GM21360 (cell line): ENCODE data around the gene INSIG1.

ENCODE experiments used
- ATAC-seq: cut with Tn5 transposase; IDR thresholded peaks from one replicate; pipeline ENCODE4 v1.9.1; 2021; ENCODE audit warnings: mild to moderate bottlenecking, moderate library complexity; ENCODE audit not compliant: unreplicated experiment

The INSIG1 gene

GRCh38 chr7:155265961-155266360 lies 31.7 kb upstream of the INSIG1 start:
- no peak for ATAC-seq

- ATAC-seq: no peak
Measured at GRCh38 chr7:155266440-155266839, 31.2 kb upstream of the INSIG1 start.

- no peak for ATAC-seq
Measured at GRCh38 chr7:155267023-155267422, 30.7 kb upstream of the INSIG1 start.

- ATAC-seq: no peak
Measured at GRCh38 chr7:155267436-155267835, 30.2 kb upstream of the INSIG1 start.

- no peak for ATAC-seq
Measured at GRCh38 chr7:155268211-155268610, 29.5 kb upstream of the INSIG1 start.

GRCh38 chr7:155268921-155269650 lies 28.6 kb upstream of the INSIG1 start:
- ATAC-seq: no peak

- no peak for ATAC-seq
Measured at GRCh38 chr7:155269766-155270585, 27.7 kb upstream of the INSIG1 start.

- no peak for ATAC-seq
Measured at GRCh38 chr7:155270861-155271260, 26.8 kb upstream of the INSIG1 start.

- ATAC-seq: no peak
Measured at GRCh38 chr7:155274633-155275355, 22.9 kb upstream of the INSIG1 start.

GRCh38 chr7:155276042-155276799 lies 21.5 kb upstream of the INSIG1 start:
- ATAC-seq: no peak

GRCh38 chr7:155276800-155277375 lies 20.8 kb upstream of the INSIG1 start:
- ATAC-seq: no peak

GRCh38 chr7:155277385-155277994 lies 20.2 kb upstream of the INSIG1 start:
- ATAC-seq: no peak

GRCh38 chr7:155278921-155279320 lies 18.8 kb upstream of the INSIG1 start:
- no peak for ATAC-seq

- ATAC-seq: no peak
Measured at GRCh38 chr7:155279787-155280445, 17.8 kb upstream of the INSIG1 start.

GRCh38 chr7:155280446-155281397 lies 17.0 kb upstream of the INSIG1 start:
- ATAC-seq: no peak

GRCh38 chr7:155281398-155281969 lies 16.2 kb upstream of the INSIG1 start:
- ATAC-seq: no peak

- ATAC-seq: no peak
Measured at GRCh38 chr7:155282671-155283070, 15.0 kb upstream of the INSIG1 start.

- peak; percentile 78 for ATAC-seq
Measured at GRCh38 chr7:155283565-155284194, 14.0 kb upstream of the INSIG1 start.
